SK-N-MC (cell line): ENCODE data around the gene EDARADD.

ENCODE experiments used
- EZH2 ChIP-seq: fragments of 200-600 bp; sonication (generic); IDR thresholded peaks from one replicate; pipeline ENCODE4 v1.6.1; 2017; ENCODE audit warnings: antibody characterized with exemption
- FOXP2 ChIP-seq: optimal IDR thresholded peaks from 2 replicates; pipeline ENCODE3; 2011; ENCODE audit warnings: mild to moderate bottlenecking, moderate library complexity; ENCODE audit not compliant: insufficient read depth; ENCODE audit errors: extremely low read length, control extremely low read depth
- POLR2AphosphoS5 ChIP-seq: IDR thresholded peaks from 2 replicates; pipeline ENCODE4 v1.6.1; 2012; ENCODE audit warnings: mild to moderate bottlenecking, low read depth, low read length, borderline replicate concordance

GRCh38 chr1:236471653-236472052, 77.6 kb downstream of the EDARADD start:
- TF ChIP-seq EZH2 (no peak), POLR2AphosphoS5 (no peak), FOXP2 (no peak)
